GM19193 (cell line): ENCODE results near the gene GRM4.

Source experiments
- POLR2A ChIP-seq: IDR thresholded peaks from 4 replicates; pipeline ENCODE4 v1.6.1; 2011; ENCODE audit not compliant: insufficient read depth, insufficient read length; ENCODE audit errors: extremely low read depth

The GRM4 gene

DNA sequence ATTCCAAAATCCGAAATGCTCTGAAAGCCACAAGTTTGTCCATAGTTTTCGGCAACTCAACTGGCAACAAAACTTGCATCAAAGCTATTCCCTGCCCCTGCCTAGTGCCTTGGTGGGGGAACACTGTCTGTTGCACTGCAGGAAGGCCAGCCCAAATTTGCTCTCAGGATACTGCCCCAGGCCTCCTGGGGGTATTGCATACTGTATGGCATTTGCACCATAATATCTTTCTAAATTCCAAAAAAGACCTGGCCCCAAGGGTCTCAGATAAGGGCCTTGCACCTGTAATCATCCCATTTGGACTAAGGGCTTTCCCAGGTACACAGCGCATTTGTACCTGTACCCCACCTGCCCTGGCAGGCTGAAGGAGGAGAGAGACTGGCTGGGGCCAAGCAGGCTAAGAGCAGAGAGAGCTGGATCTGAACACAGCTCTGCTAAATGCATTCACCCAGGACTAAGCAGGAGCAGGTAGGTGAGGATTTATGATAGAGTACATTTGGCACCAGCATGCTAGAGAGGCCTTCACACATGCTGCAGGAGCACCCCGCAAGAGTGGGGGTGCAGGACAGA lies 4.0 kb upstream of the GRM4 start:
- no peak for TF ChIP-seq POLR2A

DNA sequence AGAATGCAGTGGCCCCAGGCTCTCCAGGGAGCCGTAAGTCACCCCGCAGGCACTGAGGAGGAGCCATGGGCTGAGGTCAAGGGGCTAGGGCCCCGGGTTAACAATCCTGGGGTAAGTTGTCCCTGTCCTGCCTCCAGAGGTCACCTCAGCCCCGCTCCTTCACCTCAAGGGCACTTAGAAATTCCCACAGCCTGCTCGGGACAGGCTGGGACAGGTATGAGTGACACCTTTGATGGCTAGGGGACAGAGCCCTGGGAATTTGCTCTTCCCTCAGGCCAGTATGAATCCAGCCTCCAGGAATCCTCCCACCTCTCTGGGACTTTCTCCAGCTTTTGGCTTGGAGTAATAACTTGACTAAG lies 3.5 kb upstream of the GRM4 start:
- TF ChIP-seq POLR2A, result no peak

DNA sequence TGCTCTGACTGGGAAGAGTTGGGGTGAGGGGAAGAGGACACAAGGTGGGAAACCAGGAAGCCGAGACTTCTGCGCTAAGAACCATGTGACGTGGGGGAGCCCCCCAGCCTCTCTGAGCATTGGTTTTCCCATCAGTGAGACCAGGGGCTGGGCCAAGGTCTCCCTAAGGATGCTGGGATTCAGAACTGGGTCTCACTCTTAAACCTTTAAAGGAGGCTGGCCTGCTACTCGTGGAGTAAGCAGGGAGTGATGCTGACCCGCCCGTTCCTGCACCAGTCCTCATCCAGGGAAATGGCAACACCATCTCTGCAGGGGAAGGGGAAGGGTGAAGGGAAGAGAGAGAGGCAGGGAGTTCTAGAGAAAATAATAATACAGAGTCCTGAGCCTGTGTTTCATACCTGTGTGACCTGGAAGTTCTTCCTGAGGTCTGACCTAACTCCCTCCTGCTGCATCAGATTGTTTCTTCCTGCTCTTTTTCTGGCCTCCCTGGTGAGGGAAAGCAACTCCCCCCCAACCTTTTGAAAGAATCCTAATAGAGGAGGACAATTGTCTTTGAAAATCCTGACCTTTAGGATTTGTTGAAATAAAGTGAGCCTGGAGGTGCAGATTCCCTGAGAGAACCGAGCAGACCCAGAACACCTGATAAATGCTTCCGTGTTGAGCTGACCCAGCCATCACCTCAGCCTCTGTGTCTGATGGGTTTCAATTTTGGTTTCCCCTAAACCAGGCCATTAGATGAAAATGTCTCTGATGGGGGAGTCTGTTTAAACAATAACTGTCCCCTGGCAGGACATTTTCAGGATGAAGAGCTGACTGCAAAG lies 3.0 kb upstream of the GRM4 start:
- no peak for TF ChIP-seq POLR2A

DNA sequence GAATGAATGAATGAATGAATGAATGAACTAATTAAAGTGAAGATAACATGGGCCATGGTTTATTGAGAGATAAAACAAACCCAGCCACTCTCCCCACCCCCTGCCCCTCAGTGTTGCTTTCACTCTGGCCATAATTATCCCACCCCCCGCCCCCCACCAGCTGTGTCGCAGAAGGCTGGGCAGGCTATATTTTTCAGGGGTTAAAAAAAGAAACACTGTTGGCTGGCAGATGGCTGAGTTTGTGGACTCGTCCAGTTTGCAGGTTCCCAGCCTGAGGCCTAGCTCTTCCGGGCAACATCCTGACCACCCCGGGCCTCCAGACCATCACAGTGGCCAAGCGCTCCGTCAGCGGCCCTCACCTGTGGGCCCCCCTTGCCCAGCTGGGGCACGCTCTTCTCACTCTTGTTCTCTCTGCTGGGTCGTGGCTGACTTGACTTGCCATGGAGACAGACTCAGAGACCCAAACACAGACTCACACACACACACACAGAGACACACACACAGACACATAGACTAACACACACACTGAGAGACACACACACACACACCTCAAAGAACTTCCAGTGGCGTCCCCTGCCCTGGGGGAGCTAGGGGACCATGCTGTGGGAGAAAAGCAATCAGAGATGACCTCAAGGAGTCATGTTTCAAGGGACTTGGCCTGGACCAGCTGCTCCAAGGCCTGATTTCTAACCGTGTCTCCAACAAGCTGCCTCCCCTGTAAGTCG lies 2.2 kb upstream of the GRM4 start:
- TF ChIP-seq POLR2A, result no peak

DNA sequence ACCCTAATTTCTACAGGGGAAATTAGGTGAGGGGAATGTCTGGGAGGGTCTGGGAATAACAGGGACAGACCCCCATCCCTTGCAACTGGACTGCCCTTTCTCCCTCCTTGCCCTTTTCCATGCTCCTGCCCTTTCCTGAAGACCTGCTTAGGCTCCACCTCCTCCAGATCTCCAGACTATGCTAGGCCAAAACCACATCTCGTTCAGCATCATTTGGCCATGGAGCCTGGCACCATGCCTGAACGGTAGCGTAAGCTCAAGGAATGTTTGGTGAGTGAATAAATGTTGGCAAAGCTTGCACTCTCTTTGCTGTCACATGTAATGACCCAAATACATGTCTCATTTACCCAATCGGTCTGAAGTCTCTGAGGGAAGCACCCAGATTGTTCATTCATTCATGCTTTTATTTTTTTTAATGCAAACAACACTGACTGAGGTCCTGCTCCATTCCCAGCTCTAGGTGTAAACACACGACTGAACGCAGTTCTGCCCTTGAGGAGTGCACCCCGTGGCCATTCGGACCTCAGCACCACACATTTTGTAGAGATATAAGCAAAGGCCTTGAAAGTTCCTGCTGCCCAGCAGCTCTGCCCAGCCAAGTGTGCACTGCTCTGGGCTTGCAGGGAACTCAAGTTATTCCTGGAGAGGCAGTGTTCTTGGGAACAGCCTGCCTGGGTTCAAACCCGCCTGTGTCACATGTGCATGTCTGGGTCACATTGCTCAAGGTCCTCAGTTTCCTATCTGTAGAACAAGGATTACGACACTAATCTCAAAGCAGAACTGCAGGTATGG lies 1.1 kb upstream of the GRM4 start:
- no peak for TF ChIP-seq POLR2A

DNA sequence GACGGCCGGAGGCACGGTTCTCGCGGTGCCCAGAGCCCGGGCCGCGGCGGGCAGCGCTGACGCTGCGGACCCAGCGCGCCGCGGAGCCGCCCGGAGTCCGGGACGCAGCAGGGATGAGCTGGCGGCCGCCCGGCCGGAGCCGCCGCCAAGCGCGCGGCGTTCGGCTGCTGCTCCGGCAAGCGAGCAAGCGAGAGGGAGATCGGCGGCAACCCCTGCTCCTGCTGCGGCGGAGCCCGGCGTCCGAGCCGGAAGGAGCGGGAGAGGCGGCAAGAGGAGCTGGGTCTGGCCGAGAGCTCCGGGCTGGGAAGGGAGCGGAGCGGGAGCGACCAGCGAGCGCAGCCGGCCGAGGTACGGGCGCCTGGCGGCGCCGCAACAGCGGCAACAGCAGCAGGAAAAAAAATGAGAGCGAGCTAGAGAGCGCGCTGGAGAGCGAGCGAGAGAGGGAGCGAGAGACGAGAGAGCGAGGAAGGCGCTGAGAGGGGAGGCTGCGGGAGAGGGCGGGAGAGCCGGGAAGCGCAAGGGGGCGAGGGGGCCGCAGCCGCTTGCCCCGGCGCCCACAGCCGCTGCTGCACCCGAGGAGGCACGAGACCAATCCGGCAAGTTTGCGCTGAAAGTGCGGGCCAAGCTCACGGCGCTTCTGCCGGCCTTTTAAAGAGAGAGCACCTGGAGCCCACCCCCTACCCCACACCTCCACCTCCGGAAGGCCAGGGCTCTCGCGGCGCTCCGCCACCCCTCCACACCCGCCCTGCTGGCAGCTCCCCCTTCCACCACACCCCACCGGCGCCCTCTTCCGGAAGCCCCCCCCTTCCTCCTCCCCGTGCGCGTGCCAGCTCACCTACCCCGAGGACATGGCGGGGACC lies 496 bp downstream of the GRM4 start:
- TF ChIP-seq POLR2A, result no peak

DNA sequence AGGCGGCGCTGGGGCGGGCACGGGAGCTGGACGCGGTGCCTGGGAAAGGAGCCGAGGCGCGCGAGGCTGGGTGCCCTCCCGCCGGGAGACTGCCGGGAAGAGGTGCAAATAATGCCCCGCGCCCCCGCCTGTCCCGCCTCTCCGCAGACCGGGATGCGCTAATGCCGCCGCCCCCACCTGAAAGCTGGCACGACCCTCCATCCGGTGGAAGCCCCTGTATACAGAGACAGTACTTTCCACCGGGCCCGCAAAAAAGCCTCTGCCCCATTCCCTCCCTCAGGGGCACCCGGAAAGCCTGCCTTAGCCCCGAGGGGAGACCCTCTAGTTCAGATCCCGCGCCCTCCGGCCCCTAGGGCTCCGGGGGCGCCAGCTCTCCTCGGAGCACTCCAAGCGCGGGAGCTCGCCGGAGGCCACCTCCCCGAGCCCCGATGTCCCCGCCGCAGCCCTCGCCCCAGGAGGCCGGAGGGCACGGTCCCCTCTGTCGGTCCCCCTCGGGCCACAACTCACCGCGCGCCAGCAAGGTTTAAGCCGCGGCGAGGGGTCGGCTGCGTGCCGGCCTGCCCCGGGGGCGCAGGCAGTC lies 1.2 kb downstream of the GRM4 start:
- no peak for TF ChIP-seq POLR2A

DNA sequence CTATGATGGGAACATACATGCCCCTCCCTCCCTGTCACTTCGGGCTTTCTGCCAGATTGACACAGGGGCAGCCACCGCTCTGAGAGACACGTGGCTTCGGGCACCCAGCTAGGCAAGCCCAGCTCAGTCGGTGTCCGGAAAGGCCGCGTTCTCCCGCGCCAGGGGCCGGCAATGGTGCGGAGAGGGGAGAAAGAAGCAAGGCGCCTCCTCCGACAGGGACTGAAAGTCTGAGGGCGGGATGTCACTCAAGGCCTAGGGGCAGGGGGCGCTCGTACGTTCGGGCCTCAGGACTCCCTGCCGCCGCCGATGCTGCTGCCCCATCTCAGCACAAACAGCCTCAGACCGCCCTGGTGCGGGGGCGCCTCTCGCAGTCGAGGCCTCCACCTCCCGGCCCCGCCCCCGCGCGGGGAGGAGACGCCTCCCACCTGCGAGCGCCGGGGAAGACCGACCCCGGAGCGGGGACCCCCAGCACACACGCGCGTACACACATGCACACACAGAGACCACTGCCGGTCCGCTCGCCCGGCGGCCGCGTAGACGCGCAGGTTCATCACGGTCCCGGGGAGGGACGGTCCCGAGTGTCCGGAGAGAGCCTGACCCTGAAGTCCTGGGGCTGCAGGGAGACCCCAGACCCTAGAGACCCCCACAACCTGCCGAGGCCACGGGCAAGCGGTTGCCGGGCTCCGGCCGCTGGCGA lies 1.9 kb downstream of the GRM4 start:
- TF ChIP-seq POLR2A, result no peak

DNA sequence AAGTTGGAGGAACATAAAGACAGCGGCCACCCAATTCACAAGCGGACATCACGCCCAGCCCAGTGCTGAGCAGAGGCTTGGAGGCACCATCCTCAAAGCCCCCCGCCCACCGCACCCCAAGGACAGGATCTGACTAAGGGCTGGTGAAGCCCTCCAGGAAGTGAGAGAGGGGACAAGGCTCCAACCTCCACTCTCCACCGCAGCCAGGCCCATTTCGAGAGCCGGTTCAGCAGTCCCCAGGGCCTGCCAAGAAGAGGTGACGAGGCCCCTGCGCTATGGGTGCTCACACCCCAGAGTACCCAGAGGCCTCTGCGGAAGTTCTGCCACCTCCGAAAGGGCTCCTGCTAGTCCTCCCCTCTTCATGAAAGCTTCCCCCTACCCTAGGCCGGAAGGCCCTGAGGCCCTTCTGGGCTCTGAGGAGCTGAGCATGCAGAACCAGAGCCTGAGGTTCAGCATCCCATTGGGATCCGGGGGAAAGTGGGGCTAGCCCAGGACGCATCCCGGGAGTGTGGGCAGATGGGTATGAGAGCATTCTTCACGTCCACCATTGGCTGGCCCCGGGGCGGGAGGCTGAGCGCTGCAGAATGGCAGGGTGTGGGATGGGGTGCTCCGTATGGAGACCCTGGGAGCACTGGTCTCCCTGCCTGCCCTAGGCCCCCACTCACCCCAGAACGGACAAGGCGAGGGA lies 2.5 kb downstream of the GRM4 start:
- no peak for TF ChIP-seq POLR2A

DNA sequence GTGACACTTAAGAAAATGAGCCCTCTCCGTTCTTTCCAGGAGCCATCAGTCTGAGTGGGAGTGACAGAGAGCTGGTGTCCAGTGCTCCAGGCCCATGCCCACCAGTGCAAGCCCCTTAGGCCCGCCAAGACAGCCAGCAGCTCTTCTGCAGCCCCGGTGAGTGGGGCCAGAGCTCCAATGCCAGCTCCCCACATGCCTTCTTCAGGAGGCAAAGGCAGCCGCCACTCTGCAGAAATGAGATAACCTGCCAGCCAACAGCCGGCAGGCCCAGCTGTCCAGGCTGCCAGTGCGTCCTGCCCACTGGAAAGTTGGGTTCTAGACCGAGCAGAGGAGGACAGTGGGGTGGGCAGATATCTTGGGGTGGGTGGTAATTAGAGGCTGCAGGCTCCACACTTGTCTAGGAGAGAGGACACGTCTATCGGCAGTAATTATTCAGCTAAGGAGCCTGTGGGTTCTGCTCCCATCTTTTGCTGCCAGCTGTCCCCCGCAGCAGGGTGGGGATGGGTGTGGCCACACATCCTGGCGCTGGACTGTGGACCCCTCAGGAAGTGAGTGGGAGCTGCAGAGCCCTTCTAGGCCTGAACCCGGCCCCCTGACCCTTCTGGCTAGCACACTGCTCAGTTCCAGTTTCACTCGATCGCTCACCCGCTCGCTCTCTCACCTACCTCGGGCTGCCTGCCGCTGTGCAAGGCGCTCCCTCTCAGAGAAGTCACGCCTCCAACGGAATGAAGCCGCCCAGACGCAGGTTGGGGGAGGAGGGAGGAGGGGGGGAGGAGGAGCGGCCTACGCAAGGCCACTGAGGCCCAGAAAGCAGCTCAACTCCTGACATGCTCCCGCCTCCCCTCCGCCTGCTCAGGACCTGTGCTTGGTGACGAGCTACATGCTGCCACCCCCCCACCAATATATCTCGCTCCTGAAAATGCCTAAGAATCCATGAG lies 3.6 kb downstream of the GRM4 start:
- TF ChIP-seq POLR2A, result no peak

DNA sequence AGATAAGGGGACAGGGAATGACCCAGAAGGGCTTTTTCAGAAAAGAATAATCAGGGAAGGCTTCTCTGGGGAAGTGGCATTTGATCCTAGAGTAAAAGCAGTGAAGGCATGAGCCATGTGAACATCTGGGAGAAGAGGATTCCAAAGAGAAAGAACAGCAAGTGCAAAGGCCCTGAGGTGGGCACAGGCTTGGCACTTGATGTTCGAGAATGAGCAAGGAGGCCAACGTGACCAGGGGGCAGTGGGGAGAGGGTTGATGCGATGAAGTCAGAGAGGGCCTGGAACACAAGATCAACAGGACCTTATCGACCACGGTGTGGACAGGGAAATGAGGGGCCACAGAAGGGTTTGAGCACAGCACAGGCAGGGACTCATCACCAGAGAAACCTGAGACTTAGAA lies 5.8 kb downstream of the GRM4 start:
- no peak for TF ChIP-seq POLR2A
